ENCODE results near the gene H2AZ2.
"Not testable (repeated sequence)": the region's sequence is repeated elsewhere in the genome, so short reads cannot be mapped to it uniquely, and the experiment has no call there.

The H2AZ2 gene

DNA sequence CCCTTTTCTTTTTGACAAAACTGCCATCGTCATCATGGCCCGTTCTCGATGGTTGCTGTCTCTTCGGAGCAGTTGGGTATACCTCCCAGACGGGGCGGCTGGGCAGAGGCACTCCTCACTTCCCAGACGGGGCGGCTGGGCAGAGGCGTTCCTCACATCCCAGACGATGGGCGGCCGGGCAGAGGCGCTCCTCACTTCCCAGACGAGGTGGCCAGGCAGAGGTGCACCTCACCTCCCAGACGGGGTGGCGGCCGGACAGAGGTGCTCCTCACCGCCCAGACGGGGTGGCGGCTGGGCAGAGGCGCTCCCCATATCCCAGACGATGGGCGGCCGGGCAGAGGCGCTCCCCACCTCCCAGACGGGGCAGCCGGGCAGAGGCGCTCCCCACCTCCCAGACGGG, 22.9 kb upstream of the H2AZ2 start:
- not testable (repeated sequence) for DNase-seq (ENCODE audit: low spot score)

DNA sequence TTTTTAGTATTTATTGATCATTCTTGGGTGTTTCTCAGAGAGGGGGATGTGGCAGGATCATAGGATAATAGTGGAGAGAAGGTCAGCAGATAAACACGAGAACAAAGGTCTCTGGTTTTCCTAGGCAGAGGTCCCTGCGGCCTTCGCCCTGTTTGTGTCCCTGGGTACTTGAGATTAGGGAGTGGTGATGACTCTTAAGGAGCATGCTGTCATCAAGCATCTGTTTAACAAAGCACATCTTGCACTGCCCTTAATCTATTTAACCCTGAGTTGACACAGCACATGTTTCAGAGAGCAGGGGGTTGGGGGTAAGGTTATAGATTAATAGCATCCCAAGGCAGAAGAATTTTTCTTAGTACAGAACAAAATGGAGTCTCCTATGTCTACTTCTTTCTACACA, 22.4 kb upstream of the H2AZ2 start:
- DNase-seq (ENCODE audit: low spot score) = peak; percentile 45

DNA sequence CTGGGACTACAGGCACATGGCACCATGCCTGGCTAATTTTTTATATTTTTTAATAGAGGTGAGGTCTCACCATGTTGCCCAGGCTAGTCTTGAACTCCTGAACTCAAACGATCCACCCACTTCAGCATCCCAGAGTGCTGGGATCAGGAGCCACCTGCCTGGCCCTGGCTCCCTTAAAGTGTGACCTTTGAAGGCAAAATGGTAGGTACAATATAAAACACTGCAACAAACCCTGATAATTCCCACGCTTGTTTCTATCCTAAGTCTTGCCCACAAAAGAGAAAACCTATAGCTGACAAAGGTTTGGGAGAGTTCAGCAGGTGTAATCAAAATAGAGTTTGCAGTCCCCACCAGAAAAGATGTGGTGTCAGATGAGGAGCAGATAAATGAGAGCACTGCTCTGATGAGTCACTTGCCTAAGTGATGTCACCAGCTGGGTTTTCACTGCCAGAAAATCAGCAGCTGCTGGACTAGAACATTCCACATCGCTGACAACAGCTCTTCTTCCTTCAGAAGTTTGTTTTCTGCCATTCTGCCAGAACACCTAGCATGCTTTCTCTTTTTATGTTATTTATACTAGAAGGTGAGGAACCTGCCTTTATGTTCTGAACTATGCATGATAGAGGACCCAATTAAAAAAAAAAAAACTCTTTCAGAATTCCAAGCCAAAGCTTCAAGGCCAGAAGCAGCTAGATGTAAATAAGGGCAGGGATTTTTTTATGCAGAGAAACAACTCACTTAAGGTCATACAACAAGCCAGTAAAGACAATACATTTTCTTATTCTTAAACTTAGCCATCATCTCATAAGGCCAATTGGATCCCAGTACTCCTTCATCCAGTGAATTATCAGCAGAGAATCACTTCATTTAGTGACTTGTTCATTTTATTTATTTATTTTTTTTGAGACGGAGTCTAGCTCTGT, 19.4 kb upstream of the H2AZ2 start:
- DNase-seq (ENCODE audit: low spot score) = no peak

DNA sequence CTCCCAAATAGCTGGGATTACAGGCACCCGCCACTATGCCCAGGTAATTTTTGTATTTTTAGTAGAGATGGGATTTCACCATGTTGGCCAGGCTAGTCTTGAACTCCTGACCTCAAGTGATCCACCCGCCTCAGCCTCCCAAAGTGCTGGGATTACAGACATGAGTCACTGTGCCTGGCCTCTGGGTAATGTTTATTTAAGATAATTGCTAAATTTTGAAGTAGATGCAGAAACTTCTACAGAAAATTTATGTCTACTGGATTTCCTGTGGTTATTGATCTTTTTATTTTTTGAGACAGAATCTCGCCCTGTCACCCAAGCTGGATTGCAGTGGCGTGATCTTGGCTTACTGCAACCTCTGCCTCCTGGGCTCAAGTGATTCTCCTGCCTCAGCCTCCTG, 14.1 kb upstream of the H2AZ2 start:
- not testable (repeated sequence) for DNase-seq (ENCODE audit: low spot score)

DNA sequence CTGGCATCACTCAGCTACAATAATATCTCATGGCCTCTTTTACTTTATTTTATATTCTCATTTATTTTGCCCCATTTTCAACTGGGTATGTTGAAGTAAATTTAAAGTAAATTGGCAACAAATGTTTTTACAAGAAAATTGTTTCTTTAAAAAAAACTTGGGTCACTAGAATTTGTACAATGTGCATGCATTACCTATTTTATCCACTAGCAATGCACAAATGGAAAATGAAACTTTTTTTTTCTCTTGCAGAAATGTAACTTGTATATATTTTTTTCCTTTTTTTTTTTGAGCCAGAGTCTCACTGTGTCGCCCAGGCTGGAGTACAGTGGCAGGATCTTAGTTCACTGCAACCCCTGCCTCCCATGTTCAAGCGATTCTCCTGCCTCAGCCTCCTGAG, 10.3 kb upstream of the H2AZ2 start:
- DNase-seq (ENCODE audit: low spot score) = no peak

DNA sequence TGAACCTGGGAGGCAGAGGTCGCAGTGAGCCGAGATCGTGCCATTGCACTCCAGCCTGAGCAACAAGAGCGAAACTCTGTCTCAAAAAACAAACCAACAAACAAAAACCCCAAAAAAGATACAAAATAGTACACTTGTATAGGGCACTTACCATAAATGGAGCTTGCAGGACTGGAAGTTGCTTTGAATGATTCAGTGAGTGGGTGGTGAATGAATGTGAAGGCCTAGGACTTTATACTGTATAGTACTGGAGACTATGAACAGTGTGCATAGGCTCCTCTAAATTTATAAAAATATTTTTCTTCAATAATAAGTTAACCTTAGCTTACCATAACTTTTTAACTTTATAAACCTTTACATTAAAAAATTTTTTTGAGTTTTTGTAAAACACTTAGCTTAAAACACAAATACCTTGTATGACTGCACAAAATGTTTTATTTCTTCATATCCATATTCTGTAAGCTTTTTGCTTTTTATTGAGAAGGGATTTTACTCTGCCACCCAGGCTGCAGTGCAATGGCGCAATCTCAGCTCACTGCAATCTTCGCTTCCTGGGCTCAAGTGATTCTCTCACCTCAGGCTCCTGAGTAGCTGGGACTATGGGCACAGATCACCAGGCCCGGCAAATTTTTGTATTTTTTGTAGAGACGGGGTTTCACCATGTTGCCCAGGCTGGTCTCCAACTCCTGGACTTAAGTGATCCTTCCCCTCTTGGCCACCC, 6.9 kb upstream of the H2AZ2 start:
- DNase-seq (ENCODE audit: low spot score) = no peak

DNA sequence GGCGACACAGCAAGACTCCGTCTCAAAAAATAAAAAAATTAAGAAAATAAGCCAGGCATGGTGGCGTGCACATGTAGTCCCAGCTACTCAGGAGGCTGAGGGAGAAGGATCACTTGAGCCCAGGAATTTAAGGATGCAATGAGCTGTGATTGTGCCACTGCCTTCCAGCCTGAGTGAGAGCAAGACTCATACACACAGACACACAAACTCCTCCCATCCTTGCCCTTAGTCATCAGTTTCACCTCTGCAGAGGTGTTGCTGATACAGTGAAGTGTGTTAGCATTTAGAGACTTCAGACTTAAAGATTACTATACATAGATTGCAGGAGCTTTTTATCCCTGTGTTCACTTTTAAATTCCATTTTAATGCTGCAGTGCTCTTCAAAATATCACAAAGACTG, 5.5 kb upstream of the H2AZ2 start:
- no peak for DNase-seq (ENCODE audit: low spot score)

DNA sequence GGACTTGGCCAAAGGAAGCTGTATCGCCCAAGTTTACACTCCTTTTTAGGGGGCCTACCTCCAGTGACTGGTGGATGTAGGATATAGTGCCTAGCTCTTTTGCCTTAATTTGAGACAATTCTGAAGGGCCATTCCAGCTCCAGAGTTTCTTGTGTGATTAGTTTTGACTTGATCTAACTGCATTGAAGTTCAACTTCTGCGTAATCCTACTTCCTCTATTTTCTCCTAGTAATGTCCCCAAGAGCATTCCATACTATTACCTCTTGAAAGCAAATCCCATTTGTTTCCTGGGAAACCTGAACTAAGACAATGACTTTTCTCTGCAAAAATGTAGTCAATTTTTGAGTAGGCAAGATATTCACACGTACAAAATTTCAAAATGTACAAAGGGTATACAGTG, 4.7 kb upstream of the H2AZ2 start:
- DNase-seq (ENCODE audit: low spot score) = no peak

DNA sequence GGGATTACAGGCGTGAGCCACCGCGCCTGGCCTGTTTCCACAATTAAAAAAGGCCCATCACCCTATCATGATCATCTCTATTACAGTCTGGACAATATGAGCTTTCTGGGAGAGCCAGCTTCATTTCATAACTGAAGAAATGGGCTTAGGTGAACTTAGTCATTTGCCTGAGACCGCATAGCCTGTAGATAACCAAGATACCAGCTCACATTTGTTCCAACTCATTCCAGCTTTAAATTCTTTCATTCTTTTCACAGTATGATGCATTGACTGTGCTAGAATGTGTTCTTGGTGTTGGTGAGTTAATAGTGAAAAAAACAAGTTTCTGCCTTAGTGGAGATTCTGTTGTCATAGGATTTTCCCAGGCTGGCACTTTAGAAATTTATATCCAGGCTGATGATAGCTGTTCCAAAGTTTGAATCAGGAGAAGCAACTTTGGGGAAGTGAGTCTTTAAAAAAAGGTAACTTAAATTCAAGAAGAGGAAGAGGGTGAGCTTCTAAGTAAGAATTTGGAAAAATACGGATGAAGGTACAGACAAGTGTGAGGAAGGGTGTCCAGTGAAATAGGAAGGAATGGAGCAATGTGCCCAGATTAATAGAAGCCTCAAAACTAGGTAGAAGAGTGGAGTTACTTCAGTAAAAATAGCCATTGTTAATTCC, 2.1 kb upstream of the H2AZ2 start:
- no peak for DNase-seq (ENCODE audit: low spot score)

DNA sequence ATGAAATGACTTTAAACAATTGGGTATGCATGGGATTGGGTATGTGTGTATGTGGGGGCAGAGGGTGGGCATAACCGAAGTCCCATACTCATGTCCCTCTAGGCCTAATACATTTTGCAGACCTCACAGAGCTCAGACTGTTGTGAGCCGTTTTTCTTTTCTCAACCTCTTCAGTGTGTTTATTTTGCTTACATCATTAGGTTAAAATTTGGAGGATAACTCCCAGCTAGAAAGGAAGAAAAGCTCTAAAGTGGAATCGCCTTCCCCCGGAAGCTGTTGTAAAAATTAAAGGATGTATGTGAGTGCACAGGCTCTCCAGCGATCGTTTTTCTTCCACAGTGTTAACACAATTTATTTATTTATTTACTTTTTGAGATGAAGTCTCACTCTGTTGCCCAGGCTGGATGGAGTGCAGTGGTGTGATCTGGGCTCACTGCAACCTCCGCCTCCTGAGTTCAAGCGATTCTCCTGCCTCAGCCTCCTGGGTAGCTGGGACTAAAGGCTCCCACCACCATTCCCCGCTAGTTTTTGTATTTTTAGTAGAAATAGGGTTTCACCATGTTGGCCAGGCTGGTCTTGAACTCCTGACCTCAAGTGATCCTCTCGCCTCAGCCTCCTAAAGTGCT, 1.5 kb upstream of the H2AZ2 start:
- DNase-seq (ENCODE audit: low spot score) = no peak

DNA sequence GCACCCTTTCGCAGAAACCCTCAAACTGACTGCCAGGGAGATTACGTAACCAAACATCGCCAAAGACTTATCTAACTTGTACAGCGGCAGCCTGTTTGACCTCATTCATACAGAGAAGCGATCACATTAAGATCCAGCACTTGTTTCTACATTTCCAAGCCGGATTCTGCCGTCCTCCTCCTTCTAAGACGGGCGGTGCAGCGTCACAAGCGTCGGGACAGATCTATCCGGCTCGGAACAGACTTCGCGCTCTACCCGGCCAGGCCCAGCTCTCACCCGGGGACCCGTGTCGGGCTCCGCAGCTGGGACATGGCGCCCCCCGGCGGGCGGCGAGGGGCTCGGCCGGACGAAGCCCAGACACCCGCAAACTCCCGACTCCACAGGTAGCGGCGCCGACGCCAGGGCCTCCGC, 373 bp downstream of the H2AZ2 start:
- DNase-seq (ENCODE audit: low spot score) = peak; percentile 80

DNA sequence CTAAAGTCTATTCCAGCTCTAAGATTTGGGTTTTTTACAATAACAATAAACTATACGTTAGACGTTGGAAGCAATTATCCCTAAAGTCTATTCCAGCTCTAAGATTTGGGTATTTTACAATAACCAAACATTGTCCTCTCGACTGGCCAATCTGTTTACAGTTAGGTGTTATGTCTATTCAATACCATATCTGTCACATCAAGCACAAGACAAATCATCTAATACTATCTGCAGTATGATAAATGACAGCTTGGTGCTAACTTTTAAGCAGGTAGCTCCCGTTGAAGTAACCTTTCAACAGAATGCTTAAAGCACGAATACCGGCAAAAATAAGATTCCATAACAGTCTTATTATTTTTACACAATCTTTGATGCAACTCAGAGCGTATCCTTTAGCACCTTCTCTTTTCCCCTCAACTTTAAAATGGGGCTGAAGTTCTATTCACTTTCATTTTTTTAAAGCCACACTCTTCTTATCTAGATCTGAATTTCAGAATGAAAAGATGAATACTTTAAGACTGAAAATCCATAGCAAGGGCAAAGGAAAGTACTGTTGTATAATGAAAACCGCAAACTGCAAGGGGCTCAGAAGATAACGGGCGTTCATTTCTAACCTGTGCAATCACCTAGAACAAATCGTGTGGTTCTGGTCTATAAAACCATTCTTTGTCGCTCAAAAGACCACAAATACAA, 925 bp downstream of the H2AZ2 start:
- DNase-seq (ENCODE audit: low spot score) = no peak

DNA sequence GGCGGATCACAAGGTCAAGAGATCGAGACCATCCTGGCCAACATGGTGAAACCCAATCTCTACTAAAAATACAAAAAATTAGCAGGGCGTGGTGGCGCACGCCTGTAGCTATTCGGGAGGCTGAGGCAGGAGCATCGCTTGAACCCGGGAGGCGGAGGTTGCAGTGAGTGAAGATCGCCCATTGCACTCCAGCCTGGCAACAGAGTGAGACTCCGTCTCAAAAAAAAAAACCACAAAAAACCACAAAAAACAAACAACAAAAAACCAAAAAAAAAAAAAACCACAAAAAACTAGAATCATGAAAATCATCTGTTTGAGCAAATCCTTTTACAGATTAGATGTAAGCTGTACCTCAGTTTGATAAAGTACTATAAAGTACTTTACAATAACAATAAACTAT, 1.5 kb downstream of the H2AZ2 start:
- not testable (repeated sequence) for DNase-seq (ENCODE audit: low spot score)

DNA sequence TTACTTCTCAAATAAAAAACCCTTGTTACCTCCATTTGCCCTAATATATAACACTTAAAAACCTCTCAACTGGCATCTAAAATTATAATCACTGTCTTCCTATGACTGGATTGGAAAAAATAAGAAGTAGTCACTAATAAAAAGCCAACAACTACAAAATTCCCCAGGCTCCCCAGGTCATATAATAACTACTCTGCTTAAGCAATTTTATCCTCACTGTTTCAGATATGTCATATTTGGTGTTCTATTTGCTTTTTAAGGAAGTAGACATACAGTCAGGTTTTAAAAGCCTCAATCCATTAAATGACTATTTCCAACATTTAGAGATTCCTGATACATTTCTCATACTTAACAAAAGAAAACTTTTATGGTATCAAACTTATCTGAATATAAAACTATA, 2.4 kb downstream of the H2AZ2 start:
- no peak for DNase-seq (ENCODE audit: low spot score)

DNA sequence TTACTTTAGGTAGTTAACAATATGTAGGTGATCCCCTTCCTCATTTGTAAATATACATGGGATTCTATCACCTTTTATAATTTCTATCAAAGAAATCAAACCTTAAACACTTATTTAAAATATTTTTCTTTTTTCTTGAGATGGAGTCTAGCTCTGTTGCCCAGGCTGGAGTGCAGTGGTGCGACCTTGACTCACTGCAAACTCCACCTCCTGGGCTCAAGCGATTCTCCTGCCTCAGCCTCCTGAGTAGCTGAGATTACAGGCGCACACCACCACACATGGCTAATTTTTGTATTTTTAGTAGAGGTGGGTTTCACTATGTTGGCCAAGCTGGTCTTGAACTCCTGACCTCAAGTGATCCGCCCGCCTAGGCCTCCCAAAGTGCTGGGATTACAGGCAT, 4.4 kb downstream of the H2AZ2 start:
- not testable (repeated sequence) for DNase-seq (ENCODE audit: low spot score)

DNA sequence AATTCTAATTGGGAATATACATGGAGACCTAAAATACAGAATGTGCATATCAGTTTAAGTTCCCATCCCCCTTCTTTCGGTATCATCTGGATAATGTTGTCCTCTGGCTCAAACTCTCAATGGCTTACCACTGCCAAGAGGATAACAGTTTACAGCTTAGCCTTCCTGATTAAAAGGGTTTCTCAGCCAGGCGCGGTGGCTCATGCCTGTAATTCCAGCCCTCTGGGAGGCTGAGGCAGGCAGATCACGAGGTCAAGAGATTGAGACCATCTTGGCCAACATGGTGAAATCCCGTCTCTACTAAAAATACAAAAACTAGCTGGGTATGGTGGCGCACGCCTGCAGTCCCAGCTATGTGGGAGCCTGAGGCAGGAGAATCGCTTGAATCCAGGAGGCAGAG, 5.2 kb downstream of the H2AZ2 start:
- DNase-seq (ENCODE audit: low spot score) = not testable (repeated sequence)

DNA sequence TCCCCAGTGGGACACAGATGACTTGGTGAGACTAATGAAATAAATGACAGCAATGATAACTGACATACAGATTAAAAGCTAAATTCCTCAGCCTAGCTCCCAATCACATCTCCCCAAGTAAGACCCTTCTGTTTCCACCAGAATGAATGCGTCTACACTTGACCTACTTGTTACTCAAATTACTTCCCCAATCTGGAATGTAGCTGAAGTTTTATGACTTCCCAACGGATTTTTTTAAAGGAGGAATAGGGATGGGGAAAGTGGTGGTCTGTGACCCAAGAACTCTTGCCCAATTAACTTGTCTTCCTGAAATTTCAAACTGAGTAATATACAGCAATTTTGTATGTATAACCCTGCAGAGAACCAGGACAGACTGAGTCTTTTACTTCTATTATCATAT, 9.1 kb downstream of the H2AZ2 start:
- no peak for DNase-seq (ENCODE audit: low spot score)

DNA sequence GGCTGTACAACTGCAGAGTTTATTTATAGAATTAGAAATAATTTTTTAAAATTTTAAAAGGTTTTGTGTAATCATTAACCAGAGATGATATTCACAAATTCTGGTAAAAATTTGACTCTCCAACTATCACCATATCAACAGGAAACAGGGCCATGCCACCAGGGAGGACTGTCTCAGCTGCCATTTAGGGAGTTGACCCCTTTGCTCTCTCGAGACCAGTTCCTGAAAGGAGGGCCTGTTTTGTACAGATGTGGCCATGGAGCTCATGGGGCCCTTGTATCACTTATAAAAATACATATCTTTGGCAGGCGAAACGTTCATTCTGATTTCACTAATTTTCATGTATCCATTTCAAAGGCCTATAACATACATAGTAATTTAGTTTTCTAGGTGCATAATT, 20.3 kb downstream of the H2AZ2 start:
- DNase-seq (ENCODE audit: low spot score) = no peak

DNA sequence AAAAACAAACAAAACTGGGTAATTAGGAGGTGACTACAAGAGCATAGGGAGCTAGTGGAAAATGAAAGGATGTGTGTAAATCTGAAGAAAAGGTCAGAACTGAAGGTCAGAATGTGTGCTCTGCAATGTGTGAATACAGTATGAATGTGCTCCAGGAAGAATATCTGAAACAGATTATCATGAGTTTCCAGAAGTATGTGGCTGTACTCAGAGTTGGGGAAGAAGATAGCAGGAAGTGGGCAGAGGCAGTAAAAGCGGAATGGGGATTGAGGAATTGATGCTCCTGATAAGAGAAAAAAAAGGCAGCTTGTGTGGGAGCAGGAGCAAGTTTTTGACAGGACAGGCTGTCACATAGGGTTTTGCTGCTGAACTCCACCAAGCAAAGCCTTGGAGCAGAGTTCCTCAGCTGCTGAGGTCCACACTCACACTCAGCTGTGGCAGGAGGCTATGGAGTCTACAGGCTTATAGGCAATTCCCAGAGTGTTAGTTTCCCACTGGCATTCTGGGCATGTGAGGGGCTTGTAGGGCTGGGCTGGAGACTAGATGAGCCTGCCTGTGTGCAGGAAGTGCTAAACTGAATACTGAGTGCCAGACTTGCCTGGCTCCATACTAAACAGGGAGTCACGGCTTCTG, 22.9 kb downstream of the H2AZ2 start:
- DNase-seq (ENCODE audit: low spot score) = no peak

DNA sequence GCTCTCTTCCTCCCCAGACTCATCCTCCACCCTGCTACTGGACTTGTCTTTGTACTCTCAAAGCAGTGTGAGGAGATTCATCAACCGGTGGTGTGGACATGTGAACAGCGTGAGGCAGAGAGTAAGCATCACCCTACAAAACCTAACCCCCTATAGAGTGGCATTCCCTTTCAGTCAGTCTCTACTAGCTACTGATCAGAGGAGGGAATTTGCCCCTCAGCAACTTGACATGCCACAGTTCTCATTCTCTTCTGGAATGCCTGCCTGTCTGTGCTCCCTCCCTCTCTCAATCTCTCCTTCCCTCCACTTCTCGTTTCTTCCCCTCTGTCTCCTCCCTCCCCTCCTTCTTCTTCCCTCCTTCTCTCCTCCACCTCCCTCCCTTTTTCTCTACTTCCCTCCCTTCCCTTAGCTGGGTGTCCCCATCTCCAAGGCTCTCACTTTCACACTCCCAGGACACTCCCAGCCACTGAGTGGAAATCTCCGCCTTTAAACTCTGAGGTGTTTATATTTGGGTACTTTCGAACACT, 24.6 kb downstream of the H2AZ2 start:
- no peak for DNase-seq (ENCODE audit: low spot score)

DNA sequence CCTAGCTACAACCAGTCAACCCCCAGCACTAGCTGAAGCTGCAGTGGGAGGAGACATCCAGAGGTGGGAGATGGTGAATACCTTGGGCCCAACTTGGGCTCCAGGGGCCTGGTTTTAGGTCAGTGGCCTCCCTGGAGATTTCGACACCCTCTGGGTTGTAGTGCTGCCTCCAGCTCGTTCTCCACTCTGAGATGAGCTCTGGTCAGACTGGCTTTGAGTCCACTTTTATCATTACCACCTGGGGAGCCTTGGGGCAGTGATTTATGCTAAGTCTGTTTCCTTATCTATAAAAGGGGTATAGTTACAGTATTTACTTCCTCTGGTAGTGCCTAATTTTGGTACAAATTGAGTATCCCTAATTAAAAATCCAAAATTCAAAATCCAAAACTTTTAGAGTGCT, 28.6 kb downstream of the H2AZ2 start:
- DNase-seq (ENCODE audit: low spot score) = no peak
